H54 (cell line): ENCODE data around the gene WRAP73.

Experiments used
- DNase-seq: peaks from one replicate; pipeline ENCODE4 v3.0.0; 2011; ENCODE audit warnings: low spot score, mixed read lengths; ENCODE audit not compliant: insufficient read length
- FAIRE-seq: peaks from 3 replicates; lab custom pipeline; 2011; peaks lifted over from hg19 to GRCh38; lab: Jason Lieb, UNC
- POLR2A ChIP-seq: IDR thresholded peaks from 2 replicates; pipeline ENCODE4 v1.6.1; 2011; ENCODE audit warnings: low read depth, mild to moderate bottlenecking, low read length

WRAP73 gene

GRCh38 chr1:3669421-3669821, 19.5 kb upstream of the WRAP73 start:
- DNase-seq (no peak), FAIRE-seq (no peak)
- TF ChIP-seq POLR2A = no peak

GRCh38 chr1:3668585-3669300, 18.8 kb upstream of the WRAP73 start:
- FAIRE-seq = no peak
- DNase-seq = peak; percentile 40
- TF ChIP-seq POLR2A = no peak

GRCh38 chr1:3668148-3668547, 18.2 kb upstream of the WRAP73 start:
- no peak for FAIRE-seq
- TF ChIP-seq POLR2A = no peak
- no peak for DNase-seq

- DNase-seq (no peak), FAIRE-seq (no peak)
- TF ChIP-seq POLR2A = no peak
Observed at GRCh38 chr1:3664700-3665375, 14.9 kb upstream of the WRAP73 start.

GRCh38 chr1:3663999-3664699, 14.2 kb upstream of the WRAP73 start:
- TF ChIP-seq POLR2A = no peak
- FAIRE-seq (no peak), DNase-seq (no peak)

- TF ChIP-seq POLR2A = no peak
- FAIRE-seq = no peak
- DNase-seq = no peak
Observed at GRCh38 chr1:3662080-3662671, 12.3 kb upstream of the WRAP73 start.

- DNase-seq (no peak), FAIRE-seq (no peak)
- TF ChIP-seq POLR2A = no peak
Observed at GRCh38 chr1:3661631-3662030, 11.7 kb upstream of the WRAP73 start.

- DNase-seq = no peak
- no peak for TF ChIP-seq POLR2A
- no peak for FAIRE-seq
Observed at GRCh38 chr1:3660704-3661103, 10.8 kb upstream of the WRAP73 start.

- FAIRE-seq (no peak), DNase-seq (no peak)
- TF ChIP-seq POLR2A = no peak
Observed at GRCh38 chr1:3659093-3659492, 9.2 kb upstream of the WRAP73 start.

GRCh38 chr1:3658231-3658615, 8.3 kb upstream of the WRAP73 start:
- no peak for DNase-seq
- TF ChIP-seq POLR2A = no peak
- FAIRE-seq = no peak

- FAIRE-seq (no peak), DNase-seq (no peak)
- no peak for TF ChIP-seq POLR2A
Observed at GRCh38 chr1:3657578-3658230, 7.8 kb upstream of the WRAP73 start.

GRCh38 chr1:3657096-3657475, 7.2 kb upstream of the WRAP73 start:
- FAIRE-seq (no peak), DNase-seq (no peak)
- no peak for TF ChIP-seq POLR2A

GRCh38 chr1:3656450-3657095, 6.7 kb upstream of the WRAP73 start:
- no peak for TF ChIP-seq POLR2A
- FAIRE-seq = no peak
- DNase-seq = no peak
